Measurements from ENCODE around the gene VKORC1L1.
"Not testable (repeated sequence)": the region's sequence is repeated elsewhere in the genome, so short reads cannot be mapped to it uniquely, and the experiment has no call there.

DNA sequence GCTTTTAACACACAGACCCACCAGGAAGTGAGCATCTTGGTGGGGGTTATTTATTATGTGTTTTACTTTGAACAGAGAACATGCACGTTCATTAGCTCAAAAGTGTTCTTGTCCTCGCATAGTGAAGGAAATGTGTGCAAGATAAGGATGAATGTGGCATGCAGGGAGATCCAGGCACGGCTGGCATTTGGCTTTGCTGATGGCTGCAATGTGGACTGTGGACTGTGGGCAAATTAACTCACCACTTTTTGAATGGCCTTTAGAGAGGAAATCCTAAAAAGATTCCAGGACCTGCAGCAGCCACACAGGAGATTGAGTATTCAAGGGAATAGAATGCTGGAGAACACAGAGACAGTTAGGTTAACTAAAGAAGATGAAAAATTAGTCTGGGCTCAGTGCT, 6.6 kb upstream of the VKORC1L1 start:
- TF ChIP-seq POLR2A (IDR thresholded peaks at IDR 0.05; ENCODE audit: low read depth, low read length); POLR2AphosphoS5 (IDR thresholded peaks at IDR 0.05; ENCODE audit: insufficient read depth, low read depth, low read length); EZH2 (IDR thresholded peaks at IDR 0.05; ENCODE audit: borderline replicate concordance, low read depth, low read length, severe bottlenecking); JUN (IDR thresholded peaks at IDR 0.05; ENCODE audit: borderline replicate concordance, insufficient read depth, insufficient read length, low read depth); MYC (IDR thresholded peaks at IDR 0.05; ENCODE audit: low read depth, low read length); GATA2 (IDR thresholded peaks at IDR 0.05; ENCODE audit: insufficient read depth, insufficient read length, low read depth, low read length): not testable (repeated sequence)
- TF ChIP-seq, protein P1, sequence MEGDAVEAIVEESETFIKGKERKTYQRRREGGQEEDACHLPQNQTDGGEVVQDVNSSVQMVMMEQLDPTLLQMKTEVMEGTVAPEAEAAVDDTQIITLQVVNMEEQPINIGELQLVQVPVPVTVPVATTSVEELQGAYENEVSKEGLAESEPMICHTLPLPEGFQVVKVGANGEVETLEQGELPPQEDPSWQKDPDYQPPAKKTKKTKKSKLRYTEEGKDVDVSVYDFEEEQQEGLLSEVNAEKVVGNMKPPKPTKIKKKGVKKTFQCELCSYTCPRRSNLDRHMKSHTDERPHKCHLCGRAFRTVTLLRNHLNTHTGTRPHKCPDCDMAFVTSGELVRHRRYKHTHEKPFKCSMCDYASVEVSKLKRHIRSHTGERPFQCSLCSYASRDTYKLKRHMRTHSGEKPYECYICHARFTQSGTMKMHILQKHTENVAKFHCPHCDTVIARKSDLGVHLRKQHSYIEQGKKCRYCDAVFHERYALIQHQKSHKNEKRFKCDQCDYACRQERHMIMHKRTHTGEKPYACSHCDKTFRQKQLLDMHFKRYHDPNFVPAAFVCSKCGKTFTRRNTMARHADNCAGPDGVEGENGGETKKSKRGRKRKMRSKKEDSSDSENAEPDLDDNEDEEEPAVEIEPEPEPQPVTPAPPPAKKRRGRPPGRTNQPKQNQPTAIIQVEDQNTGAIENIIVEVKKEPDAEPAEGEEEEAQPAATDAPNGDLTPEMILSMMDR (IDR thresholded peaks at IDR 0.05; ENCODE audit: extremely low read depth in 1 of 2, insufficient read depth in 1 of 2, low read depth in 1 of 2, low read length in 2 of 2) = not testable (repeated sequence)
- TF ChIP-seq, protein P2, sequence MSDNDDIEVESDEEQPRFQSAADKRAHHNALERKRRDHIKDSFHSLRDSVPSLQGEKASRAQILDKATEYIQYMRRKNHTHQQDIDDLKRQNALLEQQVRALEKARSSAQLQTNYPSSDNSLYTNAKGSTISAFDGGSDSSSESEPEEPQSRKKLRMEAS (IDR thresholded peaks at IDR 0.05; ENCODE audit: insufficient read depth, insufficient read length) = not testable (repeated sequence)

Data from endothelial cell of umbilical vein (primary cell).